ENCODE results near the gene ZBED5.
"Not testable (repeated sequence)": the region's sequence is repeated elsewhere in the genome, so short reads cannot be mapped to it uniquely, and the experiment has no call there.

The ZBED5 gene

DNA sequence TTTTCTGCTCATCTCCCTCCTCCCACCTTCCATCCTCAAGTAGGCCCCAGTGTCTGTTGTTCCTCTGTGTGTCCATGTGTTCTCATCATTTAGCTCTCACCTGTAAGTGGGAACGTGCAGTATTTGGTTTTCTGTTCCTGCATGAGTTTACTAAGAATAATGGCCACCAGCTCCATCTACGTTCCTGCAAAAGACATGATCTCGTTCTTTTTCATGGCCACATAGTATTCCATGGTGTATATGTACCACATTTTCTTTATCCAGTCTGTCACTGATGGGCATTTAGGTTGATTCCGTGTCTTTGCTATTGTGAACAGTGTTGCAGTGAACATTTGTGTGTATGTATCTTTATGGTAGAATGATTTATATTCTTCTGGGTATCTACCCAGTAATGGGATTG, 21.0 kb downstream of the ZBED5 start:
- DNase-seq (ENCODE audit: low read depth), result not testable (repeated sequence)

DNA sequence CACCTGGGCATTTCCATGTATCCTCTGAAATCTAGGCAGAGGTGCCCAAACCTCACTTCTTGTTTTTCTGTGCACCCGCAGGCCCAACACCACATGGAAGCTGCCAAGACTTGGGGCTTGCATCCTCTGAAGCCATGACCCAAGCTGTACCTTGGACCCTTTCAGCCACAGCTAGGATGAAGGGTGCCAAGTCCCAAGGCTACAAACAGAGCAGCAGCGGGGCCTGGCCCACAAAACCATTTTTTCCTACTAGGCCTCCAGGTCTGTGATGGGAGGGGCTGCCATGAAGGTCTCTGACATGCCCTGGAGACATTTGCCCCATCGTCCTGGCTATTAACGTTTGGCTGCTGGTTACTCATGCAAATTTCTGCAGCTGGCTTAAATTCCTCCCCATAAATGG, 28.7 kb downstream of the ZBED5 start:
- DNase-seq (ENCODE audit: low read depth), result no peak

DNA sequence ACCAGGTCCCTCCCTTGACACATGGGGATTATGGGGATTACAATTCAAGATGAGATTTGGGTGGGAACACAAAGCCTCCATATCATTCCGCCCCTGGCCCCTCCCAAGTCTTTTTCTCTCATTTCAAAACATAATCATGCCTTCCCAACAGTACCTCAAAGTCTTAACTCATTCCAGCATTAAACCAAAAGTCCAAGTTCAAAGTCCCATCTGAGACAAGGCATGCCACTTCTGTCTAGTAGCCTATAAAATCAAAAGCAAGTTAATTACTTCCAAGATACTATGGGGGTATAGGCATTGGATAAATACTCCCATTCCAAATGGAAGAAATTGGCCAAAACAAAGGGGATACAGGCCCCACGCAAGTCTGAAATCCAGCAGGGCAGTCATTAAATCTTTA, 29.5 kb downstream of the ZBED5 start:
- no peak for DNase-seq (ENCODE audit: low read depth)

DNA sequence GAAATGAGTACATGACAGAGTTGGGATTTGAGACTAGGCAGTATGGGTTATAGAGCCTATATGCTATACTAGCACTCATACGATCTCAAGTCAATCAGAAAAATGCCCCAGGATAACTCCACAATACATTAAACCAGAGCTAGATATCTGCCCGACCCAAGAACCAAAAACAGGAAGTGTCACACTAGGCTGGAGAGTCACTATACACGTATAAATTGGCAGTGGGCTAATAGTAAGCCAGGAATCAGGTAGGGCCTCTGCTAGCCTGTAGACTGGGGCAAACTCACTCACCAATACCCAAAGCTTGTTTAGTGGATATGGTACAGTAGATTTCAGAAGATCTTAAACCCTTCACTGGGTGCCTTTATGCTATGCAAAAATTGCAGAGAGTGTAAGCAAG, 33.0 kb downstream of the ZBED5 start:
- DNase-seq (ENCODE audit: low read depth), result no peak

DNA sequence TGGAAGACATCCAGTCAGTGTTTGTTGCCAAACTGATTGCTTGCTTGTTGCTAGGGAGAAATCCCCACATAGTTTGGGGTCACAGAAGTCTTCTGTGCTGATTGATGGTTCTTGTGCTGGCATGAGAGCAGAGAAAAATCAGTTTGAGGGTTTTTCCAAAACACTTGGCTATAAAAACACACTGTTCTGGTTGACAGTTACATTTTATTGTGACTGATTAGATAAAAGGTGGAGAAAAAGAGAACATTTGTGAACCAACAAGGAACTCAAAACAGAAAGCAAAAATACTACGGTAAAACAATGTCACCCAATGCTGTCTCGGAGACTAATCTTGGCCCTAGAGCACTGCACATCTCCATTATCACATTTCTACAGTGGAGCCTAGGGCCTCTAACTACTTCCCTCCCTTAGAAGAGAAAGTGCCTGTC, 34.7 kb downstream of the ZBED5 start:
- DNase-seq (ENCODE audit: low read depth), result no peak

DNA sequence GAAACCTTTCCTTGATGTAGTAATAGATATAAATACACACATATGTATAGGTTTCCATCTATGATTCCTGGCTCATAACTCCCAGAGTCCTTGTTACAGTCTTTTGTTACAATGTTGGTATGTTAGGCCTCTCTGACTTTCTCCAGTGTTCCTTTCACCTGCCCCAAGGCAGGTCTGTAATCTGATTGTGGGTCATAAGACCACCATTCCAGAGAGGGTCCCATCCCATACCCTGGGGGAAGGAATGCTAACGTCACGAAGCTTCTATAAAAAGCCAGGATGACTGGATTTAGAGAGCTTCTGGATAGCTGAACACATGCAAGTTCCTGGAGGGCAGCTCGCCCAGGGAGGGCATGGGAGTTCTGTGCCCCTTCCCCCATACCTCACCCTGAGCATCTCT, 35.4 kb downstream of the ZBED5 start:
- DNase-seq (ENCODE audit: low read depth), result not testable (repeated sequence)

DNA sequence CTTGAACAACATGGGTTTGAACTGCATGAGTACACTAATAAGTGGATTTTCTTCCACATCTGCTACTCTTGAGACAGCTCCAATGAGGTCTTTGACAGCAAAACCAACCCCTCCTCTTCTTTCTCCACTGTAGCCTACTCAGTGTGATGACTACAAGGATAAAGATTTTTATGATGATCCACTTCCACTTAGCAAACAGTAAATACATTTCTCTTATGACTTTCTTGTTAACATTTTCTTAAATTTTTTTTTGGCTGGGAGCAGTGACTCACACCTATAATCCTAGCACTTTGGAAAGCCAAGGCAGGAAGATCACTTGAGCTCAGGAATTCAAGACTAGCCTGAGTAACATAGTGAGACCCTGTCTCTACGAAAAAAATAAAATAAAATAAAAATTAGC, 39.3 kb downstream of the ZBED5 start:
- peak; percentile 88 for DNase-seq (ENCODE audit: low read depth)

DNA sequence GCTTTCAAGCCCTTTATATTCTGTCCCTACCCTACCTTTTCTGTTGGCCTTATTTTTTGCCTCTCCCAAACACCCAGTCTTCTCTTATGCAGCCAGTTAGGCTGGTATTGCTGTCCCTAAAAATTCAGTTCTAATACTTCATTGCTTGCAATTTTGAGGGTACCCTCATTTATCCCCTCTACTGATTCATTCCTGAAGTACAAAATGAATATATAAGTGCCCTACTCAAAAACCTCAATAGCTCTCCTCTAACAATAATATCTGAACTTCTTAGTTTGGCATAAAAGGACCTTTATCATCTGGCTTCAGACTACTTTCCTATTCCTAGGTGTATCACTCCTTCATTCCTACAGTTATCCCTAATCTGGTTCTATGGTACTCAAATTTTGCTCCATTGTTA, 43.9 kb downstream of the ZBED5 start:
- no peak for DNase-seq (ENCODE audit: low read depth)

DNA sequence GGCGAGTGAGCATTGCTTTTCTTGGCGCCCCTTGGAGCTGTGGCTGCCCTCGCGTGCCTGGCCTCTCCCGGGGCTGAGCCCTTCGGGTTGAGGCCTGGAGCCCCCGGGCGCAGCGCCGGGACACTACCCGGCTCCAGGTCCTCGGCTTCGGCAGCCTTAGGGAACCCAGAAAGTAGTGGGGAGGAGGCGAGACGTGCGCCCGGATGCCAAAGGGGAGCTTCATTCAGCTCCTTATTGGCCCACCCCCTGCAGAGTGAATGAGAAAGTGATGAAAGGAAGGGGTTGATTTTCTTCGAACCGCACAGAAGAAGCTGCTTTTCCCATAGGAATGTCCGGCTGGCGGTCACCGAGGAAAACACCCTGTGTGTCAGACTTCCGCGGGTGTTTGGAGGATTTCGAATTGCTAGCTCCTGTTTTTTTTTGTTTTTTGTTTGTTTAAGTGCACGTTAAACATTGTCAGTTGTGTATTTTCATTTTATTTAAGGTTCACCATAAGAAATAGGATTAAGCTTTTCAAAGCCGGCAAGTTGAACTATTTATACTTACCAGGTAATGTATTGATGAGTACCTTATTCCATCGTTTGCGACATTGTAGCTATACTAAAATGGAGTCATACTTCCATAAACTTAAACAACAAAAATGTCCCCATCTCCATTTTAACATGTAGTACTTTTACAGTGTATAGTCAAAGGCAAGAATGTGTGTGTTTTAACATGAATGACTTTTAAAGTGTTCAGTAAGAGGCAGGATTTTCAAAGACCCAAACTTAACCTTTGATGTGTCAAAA, 48.3 kb downstream of the ZBED5 start:
- DNase-seq (ENCODE audit: low read depth), result peak; percentile 58

DNA sequence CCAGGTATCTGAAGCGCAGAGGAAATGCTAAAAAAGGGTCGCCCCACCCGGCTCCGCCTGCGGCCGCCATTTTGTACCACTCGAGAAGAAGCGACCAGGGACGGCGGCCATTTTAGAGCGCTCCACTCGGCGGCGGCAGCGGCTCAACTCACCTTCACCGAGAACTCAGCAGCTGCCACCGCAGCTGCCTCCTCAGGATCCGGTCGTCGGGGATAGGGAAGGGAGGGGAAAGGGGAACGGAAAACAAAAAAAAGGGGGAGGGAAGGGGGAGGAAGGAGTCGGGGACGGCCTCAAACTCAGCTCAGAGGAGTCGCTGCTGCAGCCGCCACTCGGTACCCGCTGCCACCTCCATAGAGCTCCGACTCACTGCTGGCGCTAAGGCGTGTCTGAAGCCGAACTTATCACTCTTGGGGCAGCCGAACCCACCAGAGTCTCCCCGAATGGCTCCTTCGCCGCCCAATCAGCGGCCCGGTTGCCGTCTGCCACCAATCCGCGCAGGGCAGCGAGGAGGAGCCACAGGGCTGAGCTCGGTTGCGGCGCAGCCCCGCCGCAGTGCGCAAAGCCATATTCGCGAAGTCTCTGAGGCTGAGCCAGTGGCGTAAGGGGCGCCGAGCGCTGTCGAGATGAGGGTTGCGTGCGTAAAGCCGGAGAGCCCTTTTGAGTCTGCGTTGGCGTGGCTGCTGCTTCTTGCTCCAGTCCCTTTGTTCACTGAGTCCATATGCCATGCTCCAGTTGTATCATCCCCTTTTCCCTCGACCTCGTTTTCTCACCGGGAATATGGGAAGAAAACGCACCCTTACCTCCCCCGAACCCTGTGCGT, 49.1 kb downstream of the ZBED5 start, which contains the start of gene EIF4G2:
TSS of gene EIF4G2 (minus strand) at position 374 of the 820 bp plus-strand sequence.
- peak; percentile 98 for DNase-seq (ENCODE audit: low read depth)

DNA sequence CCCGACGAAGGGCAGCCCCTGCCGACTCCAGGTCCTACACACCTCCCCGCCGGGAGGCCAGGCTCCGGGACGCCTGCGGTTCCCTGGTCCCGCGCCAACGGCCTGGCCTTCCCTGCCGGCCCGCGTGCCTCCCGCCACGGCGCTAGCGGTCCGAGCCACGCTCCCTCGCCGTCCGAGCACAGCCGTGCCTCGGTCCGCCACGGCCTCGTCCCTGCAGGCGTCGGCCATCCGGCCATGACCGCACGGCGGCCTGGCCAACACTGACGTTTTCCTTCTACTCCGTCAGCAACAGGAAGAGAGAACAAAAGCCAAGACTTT, 49.7 kb downstream of the ZBED5 start:
- no peak for DNase-seq (ENCODE audit: low read depth)

DNA sequence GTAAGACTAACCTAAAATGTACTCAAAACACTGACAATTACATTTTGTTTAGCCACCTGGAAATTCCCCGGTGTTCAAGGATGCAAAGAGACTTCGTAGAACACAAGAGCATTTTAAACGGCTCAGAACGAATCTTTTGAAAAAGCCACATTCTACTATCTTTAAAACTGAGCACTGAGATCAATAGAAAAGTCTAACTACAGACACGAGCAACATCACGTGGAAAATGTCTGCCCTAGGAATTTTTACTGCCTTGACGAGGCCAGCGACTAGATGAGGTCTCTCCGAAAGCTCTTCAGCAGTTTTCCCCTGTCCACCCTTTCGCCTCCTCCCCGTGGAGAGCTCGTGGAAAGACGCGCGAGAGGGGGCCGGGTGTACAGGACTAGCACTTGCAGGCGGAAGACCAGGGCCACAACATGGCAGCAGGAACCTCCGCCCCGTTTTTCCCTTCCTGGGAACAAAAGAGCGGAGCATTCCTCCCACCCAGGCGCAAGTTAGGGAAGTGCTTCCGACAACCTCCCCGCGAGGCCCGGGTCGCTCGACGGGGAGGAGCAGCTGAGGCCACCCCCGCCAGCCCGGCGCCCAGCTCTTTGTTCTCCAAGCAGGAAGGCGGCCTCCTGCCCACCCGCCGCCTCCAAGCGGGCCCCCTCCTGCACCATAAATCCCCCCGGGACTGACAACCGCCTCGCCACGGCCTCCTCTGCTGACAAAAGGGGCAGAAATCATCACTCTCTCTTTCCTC, 50.2 kb downstream of the ZBED5 start:
- DNase-seq (ENCODE audit: low read depth), result peak; percentile 18

DNA sequence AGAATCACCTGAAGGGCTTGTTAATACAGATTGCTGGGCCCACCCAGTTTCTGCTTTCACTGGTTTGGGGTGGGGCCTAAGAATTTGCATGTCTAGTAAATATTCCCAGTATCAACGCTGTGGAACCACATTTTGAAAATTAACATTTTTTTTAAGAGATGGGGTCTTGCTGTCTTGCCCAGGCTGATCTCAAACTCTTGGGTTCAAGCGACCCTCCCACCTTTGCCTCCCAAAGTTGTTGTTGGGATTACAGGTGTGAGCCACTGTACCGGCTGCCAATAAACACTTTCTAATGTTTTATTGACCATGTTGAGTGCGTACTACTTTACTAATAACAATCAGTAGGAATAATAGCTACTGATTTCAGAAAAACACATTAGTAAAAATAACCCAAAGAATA, 51.6 kb downstream of the ZBED5 start:
- DNase-seq (ENCODE audit: low read depth), result no peak

DNA sequence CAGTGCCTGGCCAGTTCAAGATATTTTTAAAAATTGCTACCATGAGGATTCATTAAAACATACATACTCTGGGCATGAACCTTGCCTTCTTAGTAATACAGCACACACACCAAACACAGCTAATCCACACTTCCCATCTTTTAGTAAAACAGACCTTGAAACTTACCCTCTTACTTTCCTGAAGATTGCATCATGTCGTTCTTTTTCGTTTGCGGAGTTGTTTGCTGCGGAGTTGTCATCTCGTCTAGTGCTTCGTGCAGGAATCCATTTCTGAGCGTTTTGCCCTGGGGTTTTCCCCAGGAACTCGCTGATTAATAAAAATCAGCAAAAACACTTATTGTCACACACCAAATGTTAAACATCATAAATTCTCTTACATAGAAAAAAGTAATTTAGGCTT, 52.1 kb downstream of the ZBED5 start:
- DNase-seq (ENCODE audit: low read depth), result no peak

DNA sequence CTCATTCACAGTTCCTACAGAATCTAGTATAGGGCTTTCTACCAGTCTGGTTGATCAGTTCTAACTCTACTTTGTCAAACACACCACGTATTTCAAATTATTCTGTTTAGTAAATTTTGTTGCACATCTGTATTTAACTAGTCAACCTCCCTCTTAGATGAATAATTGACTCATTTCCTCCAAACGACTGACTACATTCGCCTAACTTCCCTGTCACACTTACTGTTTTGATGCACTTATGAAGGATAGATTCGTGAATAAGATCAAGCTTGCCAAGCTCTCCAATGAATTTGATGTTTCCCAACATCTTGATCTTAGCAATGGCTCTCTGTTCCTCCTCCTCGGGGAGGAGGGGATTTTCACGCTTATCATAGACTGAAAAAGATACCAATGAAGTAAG, 54.2 kb downstream of the ZBED5 start:
- DNase-seq (ENCODE audit: low read depth), result no peak
